ENCODE results near the gene SNRPB. TPM values are rescaled to one million over a fixed set of nuclear protein-coding genes. Genes with fewer than 3 reads are reported as not detected.

SNRPB gene
- total RNA-seq, result 385 and 391 TPM in 2 replicates
- long read RNA-seq, transcript SNRPB-201 (7 exons, 1,154 nt), result major isoform, 94 of 122 reads
- long read RNA-seq, partial matches to known transcripts, result 11 of 122 reads
- long read RNA-seq, other reads (novel, unspliced or antisense), result 13 of 122 reads

GRCh38 chr20:2470423-2471193, at the start of gene SNRPB:
Gene SNRPB (minus strand): TSS chr20:2470789. CDS start chr20:2470690, 99 bp downstream.
- Mint-ChIP-seq H3K4me1 (peaks cover 51% of the 10 kb centered on the region), H3K27me3 (ENCODE audit: low read depth) (peaks cover 4% of the 10 kb centered on the region), H3K4me3 (peak within 1 kb of the TSS; percentile 100), H3K27ac (ENCODE audit: unreplicated experiment) (peak within 1 kb of the TSS; percentile 100), H3K36me3 (ENCODE audit: low read depth) (peaks cover 30% of the 10 kb centered on the region), H3K9me3 (peaks cover 3% of the 10 kb centered on the region)
- peak; percentile 93 for DNase-seq (ENCODE audit: low read depth, low spot score)
- no peak for TF ChIP-seq CTCF (conservative IDR thresholded peaks at IDR 0.05)

GRCh38 chr20:2519115-2519809, 48.7 kb upstream of the SNRPB start:
- Mint-ChIP-seq H3K36me3 (ENCODE audit: low read depth) (no peaks in the 10 kb centered on the region), H3K9me3 (no peaks in the 10 kb centered on the region), H3K4me1 (peaks cover 3% of the 10 kb centered on the region), H3K4me3 (no peak overlapping the region), H3K27ac (ENCODE audit: unreplicated experiment) (no peak overlapping the region), H3K27me3 (ENCODE audit: low read depth) (peaks cover 60% of the 10 kb centered on the region)
- TF ChIP-seq CTCF (conservative IDR thresholded peaks at IDR 0.05), result no peak
- no peak for DNase-seq (ENCODE audit: low read depth, low spot score)

- DNase-seq (ENCODE audit: low read depth, low spot score), result no peak
- Mint-ChIP-seq H3K36me3 (ENCODE audit: low read depth) (no peaks in the 10 kb centered on the region), H3K27me3 (ENCODE audit: low read depth) (peaks cover 53% of the 10 kb centered on the region)
These were observed 48.0 kb upstream of the SNRPB start for GRCh38 chr20:2518558-2518957.

GRCh38 chr20:2518096-2518495, 47.5 kb upstream of the SNRPB start:
- no peak overlapping the region for H3K27ac Mint-ChIP-seq (ENCODE audit: unreplicated experiment)

More at GRCh38 chr20:2518558-2518957, 48.0 kb upstream of the SNRPB start:
- no peaks in the 10 kb centered on the region for H3K9me3 Mint-ChIP-seq
- TF ChIP-seq CTCF (conservative IDR thresholded peaks at IDR 0.05), result no peak
- H3K4me3 Mint-ChIP-seq, result no peak overlapping the region
- peaks cover 3% of the 10 kb centered on the region for H3K4me1 Mint-ChIP-seq
- no peak overlapping the region for H3K27ac Mint-ChIP-seq (ENCODE audit: unreplicated experiment)

More at GRCh38 chr20:2518096-2518495, 47.5 kb upstream of the SNRPB start:
- H3K4me3 Mint-ChIP-seq, result no peak overlapping the region
- H3K36me3 Mint-ChIP-seq (ENCODE audit: low read depth), result no peaks in the 10 kb centered on the region
- DNase-seq (ENCODE audit: low read depth, low spot score), result no peak
- H3K9me3 Mint-ChIP-seq, result no peaks in the 10 kb centered on the region
- H3K27me3 Mint-ChIP-seq (ENCODE audit: low read depth), result peaks cover 48% of the 10 kb centered on the region
- H3K4me1 Mint-ChIP-seq, result peaks cover 3% of the 10 kb centered on the region
- TF ChIP-seq CTCF (conservative IDR thresholded peaks at IDR 0.05), result no peak
